ENCODE results near the gene TMEM191C. TPM values are rescaled to one million over a fixed set of nuclear protein-coding genes. Genes with fewer than 3 reads are reported as not detected.
"Not testable (repeated sequence)": the region's sequence is repeated elsewhere in the genome, so short reads cannot be mapped to it uniquely, and the experiment has no call there.

Gene TMEM191C
- total RNA-seq, 4 donors from 2014 or later, result 0.13 to 4.0 (median 1.5) TPM

DNA sequence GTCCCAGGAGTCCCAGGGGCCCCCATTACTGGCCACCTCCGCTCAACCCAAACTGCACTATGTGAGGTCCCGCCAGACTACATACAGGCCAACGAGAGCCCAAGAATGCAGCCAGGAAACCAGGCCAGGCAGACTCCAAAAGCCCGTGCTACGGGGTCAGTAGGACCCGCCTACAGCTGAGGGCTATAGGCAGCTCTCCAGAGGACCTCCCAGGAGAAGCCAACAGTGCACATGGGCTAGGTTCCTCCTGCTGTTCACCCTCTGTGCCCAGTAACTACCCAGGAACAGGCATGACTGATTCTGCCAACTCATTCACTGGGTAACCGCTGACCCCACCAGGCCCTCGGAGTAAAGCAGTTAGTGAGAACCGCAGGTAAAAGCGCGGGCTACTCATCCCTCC, 44.8 kb downstream of the TMEM191C start:
- H3K4me3 ChIP-seq (ENCODE audit: low read depth, poor library complexity, severe bottlenecking); intact Hi-C loops (cut with DNase I; ENCODE audit: low total_unique reads): not testable (repeated sequence)
- peak in 1 of 2 donors; percentile 46 for DNase-seq (ENCODE audit: low spot score in 2 of 2)
- 77 to 94% methylated on average over 6 of the region's 11 CpGs for WGBS, 2 donors

DNA sequence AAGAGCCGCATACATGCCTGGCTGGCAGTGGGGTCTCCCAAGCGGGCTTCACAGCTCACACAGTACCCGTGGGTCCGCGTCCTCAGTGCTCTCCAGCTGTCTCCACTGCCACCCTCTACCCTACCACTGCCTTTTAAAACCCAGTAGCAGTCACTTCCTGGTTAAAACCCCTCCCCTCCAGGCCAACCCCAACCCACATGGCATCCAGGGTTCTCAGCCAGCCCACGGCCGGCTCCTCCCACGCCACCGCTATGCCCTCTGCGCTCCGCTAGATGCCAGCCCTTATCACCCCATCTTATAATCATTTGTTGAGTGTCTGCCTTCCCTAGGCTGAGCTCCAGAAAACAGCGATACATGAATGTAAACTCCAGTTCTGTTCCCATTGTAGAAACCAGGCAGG, 46.9 kb downstream of the TMEM191C start:
- DNase-seq (ENCODE audit: low spot score in 2 of 2); intact Hi-C loops (cut with DNase I; ENCODE audit: low total_unique reads); H3K4me3 ChIP-seq (ENCODE audit: low read depth, poor library complexity, severe bottlenecking): not testable (repeated sequence)
- 50% methylated on average over 1 of the region's 12 CpGs; no CpG with 5 or more reads in 1 of the 2 donors for WGBS, 2 donors

DNA sequence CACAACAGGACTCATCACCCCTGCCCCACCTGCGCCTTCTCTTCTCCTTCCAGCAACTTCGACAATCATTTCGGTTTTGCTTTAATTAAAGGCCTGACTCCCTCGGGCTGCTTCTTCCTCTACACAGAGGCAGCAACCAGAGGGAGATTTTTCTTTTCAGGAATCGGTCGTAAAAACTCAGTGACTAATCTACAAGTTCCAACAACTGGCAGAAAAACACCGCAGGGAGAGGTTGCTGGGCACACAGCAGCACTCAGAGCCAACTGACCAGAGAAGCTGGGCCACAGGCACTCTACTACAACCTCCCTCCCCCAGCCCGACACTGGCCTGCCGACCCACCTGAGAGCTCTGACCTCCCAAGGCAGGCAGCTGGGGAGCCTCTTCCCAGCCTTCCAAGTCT, 48.0 kb downstream of the TMEM191C start:
- H3K4me3 ChIP-seq (ENCODE audit: low read depth, poor library complexity, severe bottlenecking); intact Hi-C loops (cut with DNase I; ENCODE audit: low total_unique reads); DNase-seq (ENCODE audit: low spot score in 2 of 2): not testable (repeated sequence)
- no CpG with 5 or more reads among the region's 9 CpGs for WGBS, 2 donors

DNA sequence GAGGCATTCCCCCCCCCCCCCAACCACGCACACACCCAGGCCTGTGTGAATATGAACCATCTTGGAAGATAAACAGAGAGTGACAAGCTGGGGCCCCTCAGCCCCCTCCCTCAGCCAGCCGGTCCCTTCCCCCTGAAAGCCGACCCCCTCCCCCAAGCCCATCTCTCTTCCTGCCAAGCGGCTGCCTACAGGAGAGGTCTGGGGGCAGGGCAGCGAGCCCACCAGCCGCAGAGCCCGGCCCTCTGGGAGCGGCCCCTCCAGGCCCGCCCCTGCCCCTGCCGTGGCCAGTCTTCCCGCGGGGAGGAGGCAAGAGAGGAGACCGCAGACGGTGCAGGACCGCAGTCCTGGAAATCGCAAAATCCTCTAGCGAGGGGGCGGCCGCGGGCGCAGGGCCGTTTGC, 49.3 kb downstream of the TMEM191C start:
- WGBS, 2 donors, result no CpG with 5 or more reads among the region's 22 CpGs

DNA sequence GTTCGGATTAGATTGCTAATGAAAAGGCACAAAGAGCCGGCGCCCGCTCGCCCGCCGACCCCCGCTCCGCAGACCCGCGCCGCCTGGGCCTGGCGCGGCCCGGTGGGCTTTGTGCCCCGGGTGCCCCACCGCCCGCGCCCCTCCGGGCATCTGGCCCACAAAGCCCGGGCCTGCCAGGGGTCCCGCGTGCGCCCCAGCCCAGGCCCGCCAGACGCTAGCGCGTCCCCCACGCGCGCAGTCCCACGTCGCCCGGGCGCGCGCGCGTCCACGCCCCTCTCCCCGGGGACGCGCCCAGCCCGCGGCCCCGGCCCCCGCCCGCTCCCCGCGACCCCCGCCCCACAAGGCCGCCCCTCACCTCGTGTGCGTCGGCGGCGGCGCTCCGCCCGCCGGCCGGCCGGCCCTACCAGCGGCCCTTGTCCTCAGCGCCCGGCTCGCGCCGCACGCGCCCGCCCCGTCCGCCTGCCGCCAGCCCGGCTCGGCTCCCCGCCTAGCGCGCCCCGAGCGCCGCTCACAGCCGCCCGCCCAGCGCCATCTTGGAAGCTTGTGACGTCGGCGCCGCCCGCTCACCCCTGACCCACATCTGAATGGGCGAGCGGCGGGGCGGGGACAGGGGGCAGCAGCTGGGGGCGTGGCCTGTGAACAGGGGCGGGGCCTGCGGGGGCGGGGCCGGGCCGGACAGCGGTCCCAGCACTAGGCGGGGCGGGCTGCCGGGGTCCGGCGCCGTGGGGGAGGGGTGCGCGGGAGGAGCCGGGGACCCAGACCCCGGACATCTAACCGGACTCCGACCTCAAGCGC, 50.0 kb downstream of the TMEM191C start:
- intact Hi-C loops (cut with DNase I; ENCODE audit: low total_unique reads); DNase-seq (ENCODE audit: low spot score in 2 of 2); H3K4me3 ChIP-seq (ENCODE audit: low read depth, poor library complexity, severe bottlenecking): not testable (repeated sequence)

More for the DNA sequence above, 49.3 kb downstream of the TMEM191C start:
- DNase-seq (ENCODE audit: low spot score in 2 of 2); H3K4me3 ChIP-seq (ENCODE audit: low read depth, poor library complexity, severe bottlenecking); intact Hi-C loops (cut with DNase I; ENCODE audit: low total_unique reads): not testable (repeated sequence)

More for the DNA sequence above, 50.0 kb downstream of the TMEM191C start:
- WGBS, 2 donors, result no CpG with 5 or more reads among the region's 115 CpGs

Other genes with a start within 250 kb of the TMEM191C start
- gene RIMBP3B, start 83.6 kb upstream of the TMEM191C start, total RNA-seq, result under 1 TPM in 1 of 4 donors, not detected in 3; 0.06 TPM
- 1 to 10 TPM; 3.8 to 6.6 (median 5.0) TPM for gene HIC2, start 50.0 kb upstream of the TMEM191C start, total RNA-seq
- under 1 TPM in 2 of 4 donors, not detected in 2; 0.20 to 0.30 TPM for gene RIMBP3C, start 84.1 kb downstream of the TMEM191C start, total RNA-seq
- gene UBE2L3, start 100.3 kb downstream of the TMEM191C start, total RNA-seq, result 10 to 100 TPM; 28.0 to 42.4 (median 40.5) TPM
- 10 to 100 TPM; 42.2 to 72.2 (median 56.5) TPM for gene YDJC, start 162.6 kb downstream of the TMEM191C start, total RNA-seq
- under 1 TPM in 2 of 4 donors, not detected in 2; 0.23 to 0.49 TPM for gene CCDC116, start 165.4 kb downstream of the TMEM191C start, total RNA-seq
- 10 to 100 TPM in 3 of 4 donors, 1 to 10 TPM in 1; 8.2 to 21.4 (median 19.6) TPM for gene SDF2L1, start 174.9 kb downstream of the TMEM191C start, total RNA-seq
- gene PPIL2, start 198.6 kb downstream of the TMEM191C start, total RNA-seq, result 10 to 100 TPM; 22.3 to 44.2 (median 27.5) TPM